ENCODE results near the gene CMIP. TPM values are rescaled to one million over a fixed set of nuclear protein-coding genes. Genes with fewer than 3 reads are reported as not detected.

CMIP gene
- total RNA-seq, 1 donor from 2014 or later: 46.6 TPM

DNA sequence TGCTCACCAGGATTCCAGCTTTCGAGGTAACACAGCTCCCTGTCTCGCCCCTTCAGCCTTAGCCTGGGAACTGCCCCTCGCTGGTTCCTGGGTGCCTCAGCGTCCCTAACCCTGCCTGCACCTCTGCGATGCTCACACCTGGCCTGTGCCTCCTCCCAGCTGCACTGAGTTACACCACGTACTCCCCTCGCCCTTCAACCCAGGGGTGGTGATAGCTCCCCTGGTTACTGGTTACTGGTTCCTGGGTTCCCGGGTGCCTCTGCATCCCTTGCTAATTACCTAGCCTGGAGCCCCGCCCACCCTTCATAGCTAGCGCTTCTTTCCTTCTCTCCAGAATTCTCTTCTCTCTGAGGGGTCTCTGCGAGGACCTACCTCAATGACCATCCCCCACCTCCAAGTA lies 269.2 kb downstream of the CMIP start:
- no peak for DNase-seq (ENCODE audit: extremely low spot score, unreplicated experiment)
- TF ChIP-seq, protein P1, sequence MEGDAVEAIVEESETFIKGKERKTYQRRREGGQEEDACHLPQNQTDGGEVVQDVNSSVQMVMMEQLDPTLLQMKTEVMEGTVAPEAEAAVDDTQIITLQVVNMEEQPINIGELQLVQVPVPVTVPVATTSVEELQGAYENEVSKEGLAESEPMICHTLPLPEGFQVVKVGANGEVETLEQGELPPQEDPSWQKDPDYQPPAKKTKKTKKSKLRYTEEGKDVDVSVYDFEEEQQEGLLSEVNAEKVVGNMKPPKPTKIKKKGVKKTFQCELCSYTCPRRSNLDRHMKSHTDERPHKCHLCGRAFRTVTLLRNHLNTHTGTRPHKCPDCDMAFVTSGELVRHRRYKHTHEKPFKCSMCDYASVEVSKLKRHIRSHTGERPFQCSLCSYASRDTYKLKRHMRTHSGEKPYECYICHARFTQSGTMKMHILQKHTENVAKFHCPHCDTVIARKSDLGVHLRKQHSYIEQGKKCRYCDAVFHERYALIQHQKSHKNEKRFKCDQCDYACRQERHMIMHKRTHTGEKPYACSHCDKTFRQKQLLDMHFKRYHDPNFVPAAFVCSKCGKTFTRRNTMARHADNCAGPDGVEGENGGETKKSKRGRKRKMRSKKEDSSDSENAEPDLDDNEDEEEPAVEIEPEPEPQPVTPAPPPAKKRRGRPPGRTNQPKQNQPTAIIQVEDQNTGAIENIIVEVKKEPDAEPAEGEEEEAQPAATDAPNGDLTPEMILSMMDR (conservative IDR thresholded peaks at IDR 0.05): no peak
- Mint-ChIP-seq H3K4me1 (ENCODE audit: unreplicated experiment) (peaks cover 30% of the 10 kb centered on the region), H3K36me3 (no peaks in the 10 kb centered on the region), H3K4me3 (no peak overlapping the region), H3K27ac (no peak overlapping the region), H3K9me3 (no peaks in the 10 kb centered on the region), H3K27me3 (no peaks in the 10 kb centered on the region)

DNA sequence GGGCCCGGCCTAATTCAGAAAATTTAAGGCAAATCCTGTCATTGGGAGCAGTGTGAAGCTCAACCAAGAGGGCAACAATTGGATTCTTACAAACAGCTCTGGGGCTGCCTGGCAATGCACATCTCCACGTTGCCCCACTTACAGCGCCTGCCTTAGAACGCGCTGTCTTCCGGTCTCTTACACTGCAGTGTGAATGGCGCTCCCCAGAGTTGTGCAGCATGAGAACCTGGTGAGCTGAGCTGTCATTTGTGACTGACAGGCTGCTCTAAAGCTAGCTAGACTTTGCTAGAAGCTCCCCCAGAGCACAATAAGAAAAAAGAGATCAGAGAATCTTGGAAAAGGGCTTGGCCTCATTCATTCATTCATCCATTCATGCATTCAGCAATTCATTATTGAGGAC lies 270.0 kb downstream of the CMIP start:
- peak overlapping the region; percentile 9 for H3K27ac Mint-ChIP-seq
- no peaks in the 10 kb centered on the region for H3K9me3 Mint-ChIP-seq
- H3K4me1 Mint-ChIP-seq (ENCODE audit: unreplicated experiment): peaks cover 30% of the 10 kb centered on the region
- TF ChIP-seq, protein P1 (conservative IDR thresholded peaks at IDR 0.05): no peak
- no peaks in the 10 kb centered on the region for H3K27me3 Mint-ChIP-seq
- H3K4me3 Mint-ChIP-seq: no peak overlapping the region
- no peaks in the 10 kb centered on the region for H3K36me3 Mint-ChIP-seq
- DNase-seq (ENCODE audit: extremely low spot score, unreplicated experiment): no peak

DNA sequence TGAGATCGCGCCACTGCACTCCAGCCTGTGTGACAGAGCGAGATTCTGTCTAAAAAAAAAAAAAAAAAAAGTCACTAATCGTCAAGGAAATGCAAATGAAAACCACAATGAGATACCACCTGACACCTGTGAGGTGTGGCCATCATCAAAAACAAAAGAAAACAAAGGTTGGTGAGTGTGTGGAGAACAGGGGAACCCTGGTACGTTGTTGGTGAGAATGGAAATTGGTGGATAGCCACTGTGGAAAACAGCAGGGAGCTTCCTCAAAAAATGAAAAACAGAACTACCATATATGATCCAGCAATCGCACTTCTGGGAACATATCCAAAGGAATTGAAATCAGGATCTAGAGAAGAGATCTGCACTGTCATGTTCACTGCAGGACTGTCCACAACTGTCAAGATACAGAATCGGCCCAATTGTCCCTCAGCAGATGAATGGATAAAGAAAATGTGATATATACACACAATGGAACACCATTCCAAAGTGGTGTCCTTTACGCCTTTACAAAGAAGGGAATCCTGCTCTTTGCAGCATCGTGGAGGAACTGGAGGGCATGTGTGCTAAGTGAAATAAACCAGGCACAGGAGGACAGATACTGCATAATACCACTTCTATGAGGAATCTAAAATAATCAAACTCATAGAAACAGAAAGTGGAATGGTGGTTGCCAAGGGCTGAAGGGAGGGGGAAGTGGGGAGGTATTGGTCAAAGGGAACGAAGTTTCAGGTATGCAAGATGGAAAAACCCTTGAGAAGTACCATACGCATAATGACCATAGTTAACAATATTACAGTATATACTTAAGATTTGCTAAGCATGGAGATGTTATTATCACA lies 271.0 kb downstream of the CMIP start:
- Mint-ChIP-seq H3K4me1 (ENCODE audit: unreplicated experiment) (peaks cover 30% of the 10 kb centered on the region), H3K4me3 (peak overlapping the region; percentile 12), H3K27me3 (no peaks in the 10 kb centered on the region), H3K9me3 (no peaks in the 10 kb centered on the region), H3K36me3 (no peaks in the 10 kb centered on the region), H3K27ac (peak overlapping the region; percentile 85)
- no peak for DNase-seq (ENCODE audit: extremely low spot score, unreplicated experiment)
- TF ChIP-seq, protein P1 (conservative IDR thresholded peaks at IDR 0.05): no peak

DNA sequence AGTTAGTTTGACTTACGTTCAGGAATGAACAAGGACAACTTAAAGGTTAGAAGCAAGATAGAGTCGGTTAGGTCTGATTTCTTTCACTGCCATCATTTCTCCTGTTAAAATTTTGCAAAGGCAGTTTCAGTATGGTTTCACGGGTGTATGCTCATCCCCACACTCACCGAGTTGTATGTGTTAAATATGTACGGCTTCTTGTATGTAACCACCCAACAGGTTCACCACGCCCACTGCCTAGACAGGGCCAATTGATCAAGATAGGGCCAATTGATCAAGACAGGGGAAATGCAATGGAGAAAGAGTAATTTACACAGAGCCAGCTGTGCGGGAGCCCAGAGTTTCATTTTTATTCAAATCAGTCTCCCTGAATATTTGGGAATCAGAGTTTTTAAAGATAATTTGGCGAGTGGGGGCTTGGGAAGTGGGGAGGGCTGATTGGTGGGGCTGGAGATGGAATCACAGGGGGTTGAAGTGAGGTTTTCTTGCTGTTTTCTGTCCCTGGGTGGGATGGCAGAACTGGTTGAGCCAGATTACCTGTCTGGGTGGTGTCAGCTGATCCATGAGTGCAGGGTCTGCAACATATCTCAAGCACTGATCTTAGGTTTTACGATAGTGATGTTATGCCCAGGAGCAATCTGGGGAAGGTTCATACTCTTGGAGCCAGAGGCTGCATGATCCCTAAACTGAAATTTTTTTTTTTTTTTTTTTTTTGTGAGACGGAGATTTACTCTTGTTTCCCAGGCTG lies 272.0 kb downstream of the CMIP start:
- no peaks in the 10 kb centered on the region for H3K36me3 Mint-ChIP-seq
- H3K27ac Mint-ChIP-seq: peak overlapping the region; percentile 85
- peaks cover 23% of the 10 kb centered on the region for H3K4me1 Mint-ChIP-seq (ENCODE audit: unreplicated experiment)
- no peaks in the 10 kb centered on the region for H3K9me3 Mint-ChIP-seq
- TF ChIP-seq, protein P1 (conservative IDR thresholded peaks at IDR 0.05): no peak
- H3K4me3 Mint-ChIP-seq: peak overlapping the region; percentile 78
- no peaks in the 10 kb centered on the region for H3K27me3 Mint-ChIP-seq
- DNase-seq (ENCODE audit: extremely low spot score, unreplicated experiment): no peak

DNA sequence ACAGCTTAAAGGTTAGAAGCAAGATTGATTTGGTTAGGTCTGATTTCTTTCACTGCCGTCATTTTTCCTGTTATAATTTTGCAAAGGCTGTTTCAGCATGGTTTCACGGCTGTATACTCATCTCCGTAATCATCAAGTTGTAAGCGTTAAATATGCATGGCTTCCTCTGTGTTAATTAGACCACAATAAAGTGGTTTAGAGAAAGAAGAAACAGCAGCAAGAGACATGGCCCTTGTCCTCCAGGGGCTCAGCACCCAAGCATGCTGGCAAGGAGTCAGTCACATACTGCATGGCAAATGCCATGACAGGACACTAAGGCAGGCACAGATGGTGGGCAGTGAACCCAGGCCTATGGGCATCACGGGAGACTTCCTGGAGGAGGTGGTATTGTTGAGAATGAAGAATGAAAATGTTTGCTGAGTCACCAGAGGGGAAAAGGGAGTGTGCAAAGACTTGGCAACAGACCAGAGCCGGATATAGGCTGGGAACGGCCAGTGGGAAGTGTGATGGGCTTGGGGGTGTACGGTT lies 273.1 kb downstream of the CMIP start:
- H3K36me3 Mint-ChIP-seq: no peaks in the 10 kb centered on the region
- no peak overlapping the region for H3K4me3 Mint-ChIP-seq
- no peaks in the 10 kb centered on the region for H3K9me3 Mint-ChIP-seq
- H3K27ac Mint-ChIP-seq: no peak overlapping the region
- DNase-seq (ENCODE audit: extremely low spot score, unreplicated experiment): no peak
- no peaks in the 10 kb centered on the region for H3K27me3 Mint-ChIP-seq
- peaks cover 21% of the 10 kb centered on the region for H3K4me1 Mint-ChIP-seq (ENCODE audit: unreplicated experiment)
- TF ChIP-seq, protein P1 (conservative IDR thresholded peaks at IDR 0.05): no peak
